Liver (tissue), 3 donors: Measurements from ENCODE around the gene CYBB.

Source experiments
- HNF4A ChIP-seq, 2 donors: conservative IDR thresholded peaks; 2 replicates each; pipeline ENCODE4 v1.6.1; 2016; ENCODE audit warnings: antibody characterized with exemption in 2 of 2, mild to moderate bottlenecking in 2 of 2
- JUND ChIP-seq, 2 donors: IDR thresholded peaks; 2 replicates each; pipeline ENCODE4 v1.6.1; 2016; ENCODE audit warnings: antibody characterized with exemption in 2 of 2
- RAD21 ChIP-seq, 2 donors: IDR thresholded peaks; 2 replicates each; pipeline ENCODE4 v1.6.1; 2016; ENCODE audit warnings: antibody characterized with exemption in 2 of 2, mild to moderate bottlenecking in 2 of 2
- SP1 ChIP-seq: IDR thresholded peaks from 2 replicates; pipeline ENCODE4 v1.6.1; 2018; ENCODE audit warnings: antibody characterized with exemption, mild to moderate bottlenecking
- TAF1 ChIP-seq: conservative IDR thresholded peaks from 2 replicates; pipeline ENCODE4 v1.6.1; 2016; ENCODE audit warnings: antibody characterized with exemption, mild to moderate bottlenecking
- ZBTB33 ChIP-seq: IDR thresholded peaks from 2 replicates; pipeline ENCODE4 v1.6.1; 2016; ENCODE audit warnings: antibody characterized with exemption
- TF ChIP-seq, protein P1 (sequence below): fragments of 150-350 bp; IDR thresholded peaks from 2 replicates; pipeline ENCODE4 v1.5.1; 2017; ENCODE audit warnings: improper control_type of control experiment, low read depth, low read length; ENCODE audit not compliant: missing input control
- donor health status: healthy.
- donor health status: healthy.

- TF ChIP-seq HNF4A (conservative IDR thresholded peaks at IDR 0.05) (no peak), TAF1 (no peak), SP1 (no peak), JUND (IDR thresholded peaks at IDR 0.05) (no peak), ZBTB33 (no peak), RAD21 (IDR thresholded peaks at IDR 0.05) (no peak)
- TF ChIP-seq, protein P1, sequence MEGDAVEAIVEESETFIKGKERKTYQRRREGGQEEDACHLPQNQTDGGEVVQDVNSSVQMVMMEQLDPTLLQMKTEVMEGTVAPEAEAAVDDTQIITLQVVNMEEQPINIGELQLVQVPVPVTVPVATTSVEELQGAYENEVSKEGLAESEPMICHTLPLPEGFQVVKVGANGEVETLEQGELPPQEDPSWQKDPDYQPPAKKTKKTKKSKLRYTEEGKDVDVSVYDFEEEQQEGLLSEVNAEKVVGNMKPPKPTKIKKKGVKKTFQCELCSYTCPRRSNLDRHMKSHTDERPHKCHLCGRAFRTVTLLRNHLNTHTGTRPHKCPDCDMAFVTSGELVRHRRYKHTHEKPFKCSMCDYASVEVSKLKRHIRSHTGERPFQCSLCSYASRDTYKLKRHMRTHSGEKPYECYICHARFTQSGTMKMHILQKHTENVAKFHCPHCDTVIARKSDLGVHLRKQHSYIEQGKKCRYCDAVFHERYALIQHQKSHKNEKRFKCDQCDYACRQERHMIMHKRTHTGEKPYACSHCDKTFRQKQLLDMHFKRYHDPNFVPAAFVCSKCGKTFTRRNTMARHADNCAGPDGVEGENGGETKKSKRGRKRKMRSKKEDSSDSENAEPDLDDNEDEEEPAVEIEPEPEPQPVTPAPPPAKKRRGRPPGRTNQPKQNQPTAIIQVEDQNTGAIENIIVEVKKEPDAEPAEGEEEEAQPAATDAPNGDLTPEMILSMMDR = no peak
Measured at GRCh38 chrX:37813570-37813969, 33.7 kb downstream of the CYBB start.
